Activated T-helper 1 cell treated with anti-CD3 and anti-CD28 coated beads, Interleukin-12 subunit alpha, Interleukin-12 subunit beta, Interleukin-2, Interleukin-4 antibody, amounts not matched to agents 30 ng/mL and 10 ng/mL and 1 ng/mL, durations not matched to agents 14 hours and 24 hours and 36 hours (primary cell): ENCODE measurements around the gene HEPACAM. TPM values are rescaled to one million over a fixed set of nuclear protein-coding genes. Genes with fewer than 3 reads are reported as not detected.

Experiments used
- DNase-seq: peaks from one replicate; pipeline ENCODE4 v3.0.0; 2021; ENCODE audit warnings: low spot score
- H3K27ac Mint-ChIP-seq: one replicate; pipeline ENCODE4 v1.8.0; 2021; ENCODE audit warnings: mild to moderate bottlenecking, mixed read lengths
- H3K27me3 Mint-ChIP-seq: one replicate; pipeline ENCODE4 v1.8.0; 2022; ENCODE audit warnings: mild to moderate bottlenecking, moderate library complexity, mixed read lengths; ENCODE audit not compliant: insufficient read depth
- H3K36me3 Mint-ChIP-seq: one replicate; pipeline ENCODE4 v1.8.0; 2021; ENCODE audit warnings: low read depth, mixed read lengths
- H3K4me1 Mint-ChIP-seq: one replicate; pipeline ENCODE4 v1.8.0; 2021; ENCODE audit warnings: low read depth, mixed read lengths
- H3K4me3 Mint-ChIP-seq: one replicate; pipeline ENCODE4 v1.8.0; 2021; ENCODE audit warnings: mild to moderate bottlenecking, moderate library complexity, mixed read lengths
- H3K9me3 Mint-ChIP-seq: one replicate; pipeline ENCODE4 v1.8.0; 2021; ENCODE audit warnings: mixed read lengths
- intact Hi-C: fragments of 100-400 bp; cut with micrococcal nuclease; formaldehyde crosslinking; loops from one replicate; pipeline ENCODE4 v1.15.1; 2024
- total RNA-seq: library from RNA; stranded (reverse); gene quantifications from 2 replicates; pipeline ENCODE4 v1.2.3, GENCODE V29; 2022

Gene HEPACAM
- total RNA-seq, 1 donor from 2014 or later: not detected

DNA sequence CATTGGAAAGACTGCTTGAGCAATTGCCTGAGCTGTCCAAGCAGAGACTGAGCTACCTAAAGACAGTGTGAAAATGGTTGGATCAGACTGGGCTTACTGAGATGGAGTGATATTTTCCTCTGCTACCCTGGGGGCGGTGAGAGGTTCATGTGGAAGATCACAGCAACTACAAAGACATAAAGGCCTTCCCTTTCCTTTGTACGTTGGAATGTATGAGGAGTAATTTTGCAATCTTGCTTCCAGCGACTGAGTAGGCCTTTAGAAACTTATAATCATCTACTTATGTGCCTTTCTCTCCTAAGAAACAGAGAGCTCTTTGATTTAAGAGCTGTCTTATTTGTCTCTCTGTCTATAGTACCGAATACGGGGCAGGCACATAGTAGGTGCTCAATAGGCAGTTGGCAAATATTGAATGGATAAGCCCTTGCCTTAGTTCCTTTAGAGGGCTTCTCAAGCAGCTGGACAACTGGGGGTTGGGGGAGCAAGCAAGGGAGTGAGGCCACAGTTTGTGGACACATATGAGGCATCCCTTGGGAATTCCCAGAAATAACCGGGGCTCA, 2.4 kb upstream of the HEPACAM start:
- no peaks in the 10 kb centered on the region for H3K4me1 Mint-ChIP-seq
- no peaks in the 10 kb centered on the region for H3K36me3 Mint-ChIP-seq
- intact Hi-C loops: no loop called here
- no peak for DNase-seq
- H3K9me3 Mint-ChIP-seq: no peaks in the 10 kb centered on the region
- peaks cover 12% of the 10 kb centered on the region for H3K27me3 Mint-ChIP-seq
- H3K4me3 Mint-ChIP-seq: no peak overlapping the region
- H3K27ac Mint-ChIP-seq: no peak overlapping the region

DNA sequence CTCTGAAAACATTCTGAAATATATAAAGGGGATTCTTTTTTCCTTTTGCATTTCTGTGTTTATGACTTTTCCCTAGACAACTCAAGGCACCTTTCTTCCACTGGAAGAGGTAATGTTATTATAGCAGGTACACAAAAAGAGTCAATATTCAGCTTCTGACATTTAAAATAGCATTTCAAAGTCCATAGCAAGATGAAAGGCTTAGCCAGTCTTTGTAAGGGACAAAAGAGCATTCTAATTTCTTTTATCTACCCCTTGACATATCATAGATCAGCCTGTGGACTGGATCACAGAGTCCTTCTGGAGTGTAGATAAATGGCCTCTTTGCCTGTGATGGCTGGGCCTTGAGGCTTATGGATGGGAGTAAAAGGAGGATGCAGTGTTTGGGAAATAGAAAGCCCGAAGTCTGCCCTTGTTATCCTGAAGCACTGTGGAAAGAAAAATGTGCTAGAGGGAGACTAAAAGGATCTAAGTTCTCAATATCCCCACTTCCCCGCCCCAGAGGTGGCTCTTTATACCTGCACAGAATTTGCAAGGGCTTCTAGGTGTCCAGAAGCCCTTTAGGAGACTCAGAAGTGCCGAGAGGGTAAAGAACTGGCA, 1.6 kb upstream of the HEPACAM start:
- no peaks in the 10 kb centered on the region for H3K36me3 Mint-ChIP-seq

DNA sequence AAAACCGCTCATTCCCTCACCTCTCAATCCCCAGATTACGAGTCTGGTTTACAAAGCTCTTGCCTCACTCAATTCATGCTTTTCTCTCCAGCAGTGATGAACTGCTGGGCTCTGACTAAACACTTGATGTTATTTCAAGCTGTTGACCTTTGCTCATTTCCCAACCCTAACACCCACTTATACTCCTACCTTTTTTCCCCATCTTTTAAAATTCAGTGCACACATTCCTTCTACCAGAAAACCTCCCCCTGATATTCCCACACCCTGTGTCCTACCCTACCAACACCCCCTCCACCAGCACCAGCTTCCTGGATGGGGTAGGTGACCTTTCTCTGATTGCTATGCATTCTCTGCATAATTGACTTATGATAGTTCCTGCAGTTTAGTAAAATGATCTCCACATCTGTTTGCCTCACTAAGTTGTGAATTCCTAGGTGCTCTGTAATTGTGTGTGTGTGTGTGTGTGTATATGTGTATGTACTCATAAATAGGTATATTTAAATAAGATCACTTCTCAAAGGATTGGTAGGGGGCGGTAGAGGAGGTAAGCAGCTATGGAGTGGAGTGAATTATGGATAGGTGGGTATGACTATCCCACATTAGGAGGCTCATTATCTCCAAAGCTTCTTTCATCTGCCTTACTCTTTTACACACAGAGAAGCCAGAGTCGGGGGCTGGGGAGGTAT, 842 bp downstream of the HEPACAM start:
- Mint-ChIP-seq H3K27me3 (peaks cover 10% of the 10 kb centered on the region), H3K4me1 (peaks cover 8% of the 10 kb centered on the region), H3K4me3 (no peak overlapping the region), H3K36me3 (no peaks in the 10 kb centered on the region), H3K9me3 (no peaks in the 10 kb centered on the region), H3K27ac (no peak overlapping the region)
- intact Hi-C loops: no loop called here
- no peak for DNase-seq

More for the DNA sequence above, 1.6 kb upstream of the HEPACAM start:
- no peaks in the 10 kb centered on the region for H3K4me1 Mint-ChIP-seq
- no peak overlapping the region for H3K27ac Mint-ChIP-seq
- no peak overlapping the region for H3K4me3 Mint-ChIP-seq
- H3K9me3 Mint-ChIP-seq: no peaks in the 10 kb centered on the region
- intact Hi-C loops: no loop called here
- H3K27me3 Mint-ChIP-seq: peaks cover 12% of the 10 kb centered on the region
- DNase-seq: no peak

DNA sequence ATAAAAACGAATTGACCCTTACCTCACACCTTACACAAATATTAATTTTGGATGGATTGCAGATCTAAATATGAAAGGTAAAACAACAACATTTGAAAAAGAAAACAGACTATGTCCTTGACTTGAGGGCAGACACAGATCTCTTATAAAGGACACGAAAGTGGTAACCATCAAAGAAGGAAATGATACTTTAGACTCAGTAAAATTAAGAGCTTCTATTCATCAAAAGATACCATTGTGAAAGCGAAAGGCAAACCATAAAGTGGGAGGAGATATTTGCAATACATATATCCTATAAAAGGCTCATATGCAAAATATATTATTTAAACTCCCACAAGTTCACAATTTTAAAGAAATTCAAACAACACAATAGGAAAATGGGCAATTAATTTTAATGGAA, 5.0 kb downstream of the HEPACAM start:
- DNase-seq: no peak
- Mint-ChIP-seq H3K27me3 (no peaks in the 10 kb centered on the region), H3K4me3 (no peak overlapping the region), H3K27ac (no peak overlapping the region), H3K9me3 (no peaks in the 10 kb centered on the region), H3K36me3 (no peaks in the 10 kb centered on the region), H3K4me1 (peaks cover 8% of the 10 kb centered on the region)
- intact Hi-C loops: no loop called here

DNA sequence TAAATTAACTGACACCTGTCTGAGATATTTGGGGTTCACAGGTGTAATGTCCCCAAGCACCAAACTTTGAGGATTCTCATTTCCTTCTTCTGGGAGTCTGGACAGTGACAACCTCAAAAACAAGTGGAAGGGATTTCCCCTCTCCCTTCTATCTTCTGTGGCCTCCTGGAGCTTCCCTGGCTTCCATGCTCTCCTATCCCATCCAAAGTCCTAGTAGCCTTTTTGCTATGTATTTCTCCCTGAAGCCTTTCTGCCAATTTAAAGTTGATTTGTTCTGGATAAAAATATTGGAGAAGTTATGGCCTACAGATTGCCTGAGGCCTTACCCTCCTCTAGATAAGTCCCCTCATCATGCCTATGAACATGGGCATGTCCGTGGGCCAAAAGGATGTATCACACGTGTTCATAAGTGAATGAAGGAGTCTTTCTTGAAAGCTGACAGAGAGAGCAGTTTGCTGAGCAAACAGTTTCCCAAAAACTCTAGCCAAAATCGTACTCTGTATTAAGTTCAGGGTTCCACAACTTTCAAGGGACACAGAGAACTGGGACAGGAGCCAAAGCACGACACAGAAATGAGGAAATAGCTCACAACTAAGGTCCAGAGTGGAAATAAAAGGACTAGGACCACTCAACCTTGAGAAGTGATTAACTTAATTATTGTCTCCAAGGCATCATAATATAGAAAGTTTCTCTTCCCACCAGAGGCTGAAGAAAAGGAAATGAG, 6.7 kb downstream of the HEPACAM start:
- Mint-ChIP-seq H3K27me3 (no peaks in the 10 kb centered on the region), H3K9me3 (no peaks in the 10 kb centered on the region), H3K4me1 (peaks cover 8% of the 10 kb centered on the region), H3K27ac (no peak overlapping the region), H3K36me3 (no peaks in the 10 kb centered on the region), H3K4me3 (no peak overlapping the region)
- DNase-seq: no peak
- intact Hi-C loops: no loop called here

DNA sequence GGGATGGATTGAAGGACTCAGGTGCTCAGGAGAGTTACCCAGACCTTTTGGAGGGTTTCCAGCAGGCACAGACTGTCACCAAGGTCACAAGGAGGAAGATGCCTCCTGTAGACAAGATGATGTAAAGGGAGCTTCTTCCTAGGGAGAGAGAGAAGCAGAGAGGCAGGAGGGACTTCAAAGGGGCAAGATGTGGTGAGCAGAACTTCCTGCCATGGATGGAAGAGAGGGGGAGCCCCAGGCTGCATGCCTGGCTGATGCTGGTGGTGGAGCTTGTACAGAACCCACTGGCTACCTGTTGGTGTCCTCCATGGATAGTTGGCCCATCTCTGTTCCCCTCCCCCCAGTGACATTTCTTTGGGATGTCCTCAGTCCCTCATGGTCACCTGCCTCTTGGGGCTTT, 12.6 kb downstream of the HEPACAM start:
- Mint-ChIP-seq H3K4me1 (peaks cover 10% of the 10 kb centered on the region), H3K27ac (no peak overlapping the region), H3K36me3 (peaks cover 2% of the 10 kb centered on the region), H3K4me3 (no peak overlapping the region), H3K27me3 (peaks cover 8% of the 10 kb centered on the region), H3K9me3 (no peaks in the 10 kb centered on the region)
- DNase-seq: no peak
- intact Hi-C loops: no loop called here

DNA sequence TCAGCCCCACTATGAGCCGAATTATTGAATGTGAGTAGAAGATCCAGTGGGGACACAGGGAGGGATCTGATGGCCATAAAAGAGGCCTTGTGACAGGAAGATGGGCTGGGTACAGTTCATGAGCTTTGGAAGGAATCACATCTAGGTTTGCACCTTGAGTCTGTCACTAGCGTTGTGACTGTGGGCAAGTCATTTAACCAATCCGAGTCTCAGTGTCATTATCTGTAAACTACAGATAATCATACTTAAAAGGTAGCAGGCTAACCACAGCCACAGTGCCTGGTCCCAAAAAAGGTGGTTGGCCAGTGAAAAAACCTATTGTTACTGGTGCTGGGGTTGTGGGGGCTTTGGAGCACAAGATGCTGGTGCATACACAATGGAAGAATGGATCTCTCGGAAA, 13.0 kb downstream of the HEPACAM start:
- Mint-ChIP-seq H3K4me3 (no peak overlapping the region), H3K36me3 (peaks cover 2% of the 10 kb centered on the region), H3K27ac (no peak overlapping the region), H3K4me1 (peaks cover 10% of the 10 kb centered on the region), H3K27me3 (peaks cover 8% of the 10 kb centered on the region), H3K9me3 (no peaks in the 10 kb centered on the region)
- intact Hi-C loops: no loop called here
- no peak for DNase-seq

DNA sequence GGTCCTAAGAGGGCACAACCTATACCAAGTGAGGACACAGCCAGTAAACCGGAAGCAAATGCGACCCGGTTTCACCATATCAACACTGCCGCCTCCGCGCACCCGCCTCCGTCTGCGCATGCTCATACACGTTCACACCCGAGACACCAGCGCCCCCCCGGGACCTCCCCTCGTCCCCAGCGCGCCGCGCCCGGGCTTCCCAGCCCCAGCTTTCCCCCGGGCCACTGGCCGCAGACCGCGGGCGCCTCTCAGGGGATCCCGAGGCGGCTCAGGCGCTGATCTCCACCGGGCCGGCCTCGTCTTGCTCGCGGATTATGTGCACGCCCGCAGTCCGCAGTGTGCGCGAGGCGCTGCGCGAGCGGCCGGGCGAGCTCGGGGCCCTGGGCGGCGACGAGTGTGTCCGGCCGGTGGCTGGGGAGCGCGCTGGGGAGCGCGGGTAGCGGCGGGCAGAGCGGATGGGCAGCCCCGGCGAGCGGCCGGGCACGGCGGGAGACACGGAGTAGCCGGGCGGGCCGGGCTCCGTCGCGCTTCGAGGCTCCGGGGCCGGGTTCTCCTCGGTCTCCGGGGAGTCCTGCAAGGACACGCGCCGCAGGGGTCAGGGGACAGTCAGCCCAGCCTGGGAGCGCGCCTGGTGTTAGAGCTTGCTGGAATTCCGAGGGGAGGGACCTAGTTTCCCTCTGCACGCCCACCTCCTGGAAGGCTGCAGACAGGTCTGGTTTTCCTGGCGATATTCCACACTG, 14.8 kb downstream of the HEPACAM start:
- Mint-ChIP-seq H3K9me3 (no peaks in the 10 kb centered on the region), H3K27me3 (peaks cover 8% of the 10 kb centered on the region), H3K4me1 (peaks cover 10% of the 10 kb centered on the region), H3K4me3 (no peak overlapping the region), H3K36me3 (peaks cover 2% of the 10 kb centered on the region), H3K27ac (no peak overlapping the region)
- peak; percentile 62 for DNase-seq
- intact Hi-C loops: loop anchor here (1.0 to 2.0 kb wide), 3 partner anchors 34 to 299 kb away; partner anchors contain the start of genes CCDC15 and TBRG1

DNA sequence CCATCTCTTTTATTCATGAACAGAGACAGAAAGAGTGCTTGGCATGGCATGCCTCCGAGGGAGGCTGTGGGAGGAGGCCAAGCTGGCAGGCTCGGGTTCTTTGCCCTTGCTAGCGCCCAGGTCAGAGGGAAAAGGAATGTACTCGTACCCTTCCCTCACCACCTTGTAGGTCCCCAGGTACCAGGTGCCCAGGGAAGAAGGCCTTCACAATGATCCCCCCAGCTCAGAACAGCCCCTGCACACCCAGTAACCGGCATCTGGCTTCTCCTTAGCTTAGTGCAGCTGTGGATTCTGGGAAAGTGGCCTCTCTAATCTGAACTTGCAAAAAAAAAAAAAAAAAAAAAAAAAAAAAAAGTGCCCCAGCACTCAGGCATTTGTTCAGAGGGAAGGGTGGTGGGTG, 15.5 kb downstream of the HEPACAM start:
- no peaks in the 10 kb centered on the region for H3K9me3 Mint-ChIP-seq
- DNase-seq: no peak
- intact Hi-C loops: loop anchor here (1.0 to 2.0 kb wide), 3 partner anchors 34 to 298 kb away; partner anchors contain the start of genes CCDC15 and TBRG1

DNA sequence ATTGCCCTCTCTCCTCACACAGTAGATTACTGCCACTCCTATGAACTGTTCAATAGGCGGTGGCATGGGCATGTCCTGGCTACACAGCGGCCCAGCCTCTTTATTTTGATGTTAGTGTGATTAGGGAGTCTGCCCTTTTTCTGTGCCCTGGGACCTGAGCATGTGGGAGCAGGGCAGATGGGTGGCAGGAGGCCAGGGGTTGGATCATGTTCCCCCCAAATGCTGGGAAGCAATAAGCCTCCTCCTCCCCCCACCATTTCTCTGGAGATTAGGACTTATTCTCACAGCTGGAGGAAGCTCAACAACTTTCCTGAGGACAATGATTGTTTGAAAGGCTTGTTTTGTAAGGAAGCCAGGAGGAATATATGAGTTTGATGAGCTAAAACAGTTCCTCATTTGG, 15.9 kb downstream of the HEPACAM start:
- Mint-ChIP-seq H3K27me3 (peaks cover 8% of the 10 kb centered on the region), H3K9me3 (no peaks in the 10 kb centered on the region), H3K4me1 (peaks cover 10% of the 10 kb centered on the region), H3K4me3 (no peak overlapping the region), H3K36me3 (peaks cover 2% of the 10 kb centered on the region), H3K27ac (no peak overlapping the region)
- no peak for DNase-seq
- intact Hi-C loops: loop anchor here (1.0 to 2.0 kb wide), 3 partner anchors 35 to 298 kb away; partner anchors contain the start of genes CCDC15 and TBRG1

More for the DNA sequence above, 15.5 kb downstream of the HEPACAM start:
- H3K36me3 Mint-ChIP-seq: peaks cover 2% of the 10 kb centered on the region
- H3K27me3 Mint-ChIP-seq: peaks cover 8% of the 10 kb centered on the region
- H3K27ac Mint-ChIP-seq: no peak overlapping the region
- no peak overlapping the region for H3K4me3 Mint-ChIP-seq
- peaks cover 10% of the 10 kb centered on the region for H3K4me1 Mint-ChIP-seq

DNA sequence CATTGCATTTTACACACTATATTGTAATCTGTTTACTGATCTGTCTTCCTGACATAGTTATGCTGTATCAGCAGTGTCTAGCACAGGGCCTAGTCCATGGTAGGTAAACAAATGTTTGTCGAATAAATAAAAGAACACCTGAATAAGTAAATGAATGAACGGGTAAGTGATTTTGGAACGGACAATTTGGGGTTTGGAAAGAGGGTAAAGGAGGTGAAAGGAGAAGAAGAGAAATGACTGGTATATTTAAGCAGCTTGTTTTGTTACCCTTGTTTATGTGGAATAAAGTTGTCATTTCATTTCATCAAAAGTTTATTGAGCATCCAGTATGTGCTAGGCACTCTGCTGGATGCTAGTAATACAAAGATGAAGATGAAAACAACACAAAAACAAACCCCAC, 16.9 kb downstream of the HEPACAM start, which contains the start of gene HEPN1:
Gene HEPN1, plus strand, starts transcription at position 301 of the 400 bp plus-strand sequence.
- Mint-ChIP-seq H3K27me3 (peaks cover 10% of the 10 kb centered on the region), H3K9me3 (no peaks in the 10 kb centered on the region), H3K4me1 (peaks cover 10% of the 10 kb centered on the region), H3K27ac (no peak within 1 kb of the TSS), H3K36me3 (peaks cover 2% of the 10 kb centered on the region), H3K4me3 (no peak within 1 kb of the TSS)
- intact Hi-C loops: no loop called here
- DNase-seq: no peak

DNA sequence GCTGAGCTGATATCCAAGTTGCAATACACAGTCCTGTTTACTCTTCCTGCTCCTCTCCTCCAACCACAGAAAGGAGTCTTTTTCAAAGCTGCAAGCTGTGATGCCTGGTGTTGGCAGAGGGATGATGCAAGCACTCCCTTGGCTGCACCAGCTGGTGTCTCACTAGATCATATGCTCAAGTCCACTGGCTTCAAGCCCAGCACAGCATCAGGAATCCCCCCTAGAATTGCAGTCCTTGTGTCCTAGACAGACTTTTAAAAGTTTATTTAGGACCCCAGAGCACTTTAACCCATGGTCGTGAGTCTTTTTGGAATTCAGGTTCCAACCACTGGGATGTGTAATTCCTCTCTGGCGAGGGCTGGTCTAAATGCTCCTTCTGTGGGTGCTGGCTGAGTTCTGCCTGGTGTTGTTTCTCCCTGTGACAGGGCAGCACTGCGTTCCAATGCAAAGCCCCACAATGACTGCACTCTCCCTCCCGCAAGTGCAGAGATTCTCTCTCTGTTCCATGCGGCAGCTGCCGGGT, 18.7 kb downstream of the HEPACAM start:
- Mint-ChIP-seq H3K9me3 (peaks cover 6% of the 10 kb centered on the region), H3K4me1 (no peaks in the 10 kb centered on the region), H3K36me3 (peaks cover 2% of the 10 kb centered on the region), H3K27me3 (peaks cover 4% of the 10 kb centered on the region), H3K4me3 (no peak overlapping the region), H3K27ac (no peak overlapping the region)
- DNase-seq: no peak
- intact Hi-C loops: no loop called here
